A549 (cell line): ENCODE measurements around the gene CCDC142.

Source experiments
- EP300 ChIP-seq, 2 experiments: fragments of >200 bp; sonication (Bioruptor Twin); formaldehyde crosslinking; IDR thresholded peaks; 2 replicates in 1 of 2; 3 replicates in 1 of 2; pipeline ENCODE4 v1.6.1; 2016 to 2017
- MAFK ChIP-seq: fragments of 450-650 bp; IDR thresholded peaks from 2 replicates; pipeline ENCODE4 v1.6.1; 2014; ENCODE audit not compliant: partially characterized antibody
- POLR2AphosphoS2 ChIP-seq: conservative IDR thresholded peaks from 2 replicates; pipeline ENCODE4 v1.6.1; 2012; ENCODE audit warnings: low read length, improper control_type of control experiment, inconsistent platforms
- RARB ChIP-seq: fragments of 250-450 bp; sonication (Bioruptor Pico); IDR thresholded peaks from 2 replicates; pipeline ENCODE4 v1.8.0; 2021; ENCODE audit warnings: mild to moderate bottlenecking, moderate library complexity
- TF ChIP-seq, protein P1 (sequence below): IDR thresholded peaks from 2 replicates; pipeline ENCODE4 v1.6.1; 2012; ENCODE audit warnings: low read depth, borderline replicate concordance
- TF ChIP-seq, protein P2 (sequence below): fragments of 200-600 bp; sonication (generic); IDR thresholded peaks from 2 replicates; pipeline ENCODE4 v1.6.1; 2016; ENCODE audit warnings: antibody characterized with exemption, mild to moderate bottlenecking, moderate library complexity
- TF ChIP-seq, protein P3 (sequence below): fragments of >200 bp; sonication (Bioruptor Twin); formaldehyde crosslinking; IDR thresholded peaks from 3 replicates; pipeline ENCODE4 v1.5.1; 2016

DNA sequence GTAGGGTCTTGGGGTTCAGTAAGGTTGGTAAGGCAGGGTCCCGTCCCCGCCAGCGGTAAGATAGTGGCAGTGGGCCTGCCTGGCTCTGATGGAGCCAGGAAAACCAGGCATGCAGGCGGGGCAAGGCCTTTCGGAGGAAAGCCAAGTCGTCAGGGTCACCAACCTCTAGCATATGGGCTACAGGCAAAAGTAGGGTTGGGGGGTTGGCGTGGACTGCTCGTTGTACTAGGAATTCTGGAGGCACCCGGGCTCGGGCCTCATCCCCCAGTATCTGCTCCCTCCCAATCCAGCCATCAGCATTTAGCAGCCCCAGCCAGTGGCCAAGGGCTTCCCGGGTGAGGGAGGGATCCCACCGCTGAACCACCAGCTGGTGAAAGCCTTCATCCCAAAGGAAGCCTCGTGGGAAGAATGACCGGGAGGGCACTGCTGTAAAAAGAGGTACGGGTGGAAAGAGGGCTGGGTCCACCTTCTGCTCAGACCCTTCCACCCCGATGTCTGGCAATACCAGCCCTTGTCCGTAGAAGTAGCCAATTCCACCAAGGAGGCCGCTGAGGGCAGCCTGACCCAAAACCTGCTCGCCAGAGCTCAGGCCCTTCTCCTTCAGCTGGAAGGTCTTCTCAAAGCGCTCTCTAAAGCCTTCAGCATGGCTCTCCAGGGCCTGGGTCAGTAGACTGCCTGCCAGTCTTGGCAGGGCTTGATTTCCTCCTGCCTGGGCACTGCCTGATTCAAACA, 20.6 kb downstream of the CCDC142 start:
- TF ChIP-seq, protein P1, sequence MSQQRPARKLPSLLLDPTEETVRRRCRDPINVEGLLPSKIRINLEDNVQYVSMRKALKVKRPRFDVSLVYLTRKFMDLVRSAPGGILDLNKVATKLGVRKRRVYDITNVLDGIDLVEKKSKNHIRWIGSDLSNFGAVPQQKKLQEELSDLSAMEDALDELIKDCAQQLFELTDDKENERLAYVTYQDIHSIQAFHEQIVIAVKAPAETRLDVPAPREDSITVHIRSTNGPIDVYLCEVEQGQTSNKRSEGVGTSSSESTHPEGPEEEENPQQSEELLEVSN = no peak
- TF ChIP-seq, protein P2, sequence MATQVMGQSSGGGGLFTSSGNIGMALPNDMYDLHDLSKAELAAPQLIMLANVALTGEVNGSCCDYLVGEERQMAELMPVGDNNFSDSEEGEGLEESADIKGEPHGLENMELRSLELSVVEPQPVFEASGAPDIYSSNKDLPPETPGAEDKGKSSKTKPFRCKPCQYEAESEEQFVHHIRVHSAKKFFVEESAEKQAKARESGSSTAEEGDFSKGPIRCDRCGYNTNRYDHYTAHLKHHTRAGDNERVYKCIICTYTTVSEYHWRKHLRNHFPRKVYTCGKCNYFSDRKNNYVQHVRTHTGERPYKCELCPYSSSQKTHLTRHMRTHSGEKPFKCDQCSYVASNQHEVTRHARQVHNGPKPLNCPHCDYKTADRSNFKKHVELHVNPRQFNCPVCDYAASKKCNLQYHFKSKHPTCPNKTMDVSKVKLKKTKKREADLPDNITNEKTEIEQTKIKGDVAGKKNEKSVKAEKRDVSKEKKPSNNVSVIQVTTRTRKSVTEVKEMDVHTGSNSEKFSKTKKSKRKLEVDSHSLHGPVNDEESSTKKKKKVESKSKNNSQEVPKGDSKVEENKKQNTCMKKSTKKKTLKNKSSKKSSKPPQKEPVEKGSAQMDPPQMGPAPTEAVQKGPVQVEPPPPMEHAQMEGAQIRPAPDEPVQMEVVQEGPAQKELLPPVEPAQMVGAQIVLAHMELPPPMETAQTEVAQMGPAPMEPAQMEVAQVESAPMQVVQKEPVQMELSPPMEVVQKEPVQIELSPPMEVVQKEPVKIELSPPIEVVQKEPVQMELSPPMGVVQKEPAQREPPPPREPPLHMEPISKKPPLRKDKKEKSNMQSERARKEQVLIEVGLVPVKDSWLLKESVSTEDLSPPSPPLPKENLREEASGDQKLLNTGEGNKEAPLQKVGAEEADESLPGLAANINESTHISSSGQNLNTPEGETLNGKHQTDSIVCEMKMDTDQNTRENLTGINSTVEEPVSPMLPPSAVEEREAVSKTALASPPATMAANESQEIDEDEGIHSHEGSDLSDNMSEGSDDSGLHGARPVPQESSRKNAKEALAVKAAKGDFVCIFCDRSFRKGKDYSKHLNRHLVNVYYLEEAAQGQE = no peak
- no peak for TF ChIP-seq EP300 (IDR thresholded peaks at IDR 0.05)
- no peak for TF ChIP-seq POLR2AphosphoS2
- TF ChIP-seq MAFK = no peak
- TF ChIP-seq, protein P3, sequence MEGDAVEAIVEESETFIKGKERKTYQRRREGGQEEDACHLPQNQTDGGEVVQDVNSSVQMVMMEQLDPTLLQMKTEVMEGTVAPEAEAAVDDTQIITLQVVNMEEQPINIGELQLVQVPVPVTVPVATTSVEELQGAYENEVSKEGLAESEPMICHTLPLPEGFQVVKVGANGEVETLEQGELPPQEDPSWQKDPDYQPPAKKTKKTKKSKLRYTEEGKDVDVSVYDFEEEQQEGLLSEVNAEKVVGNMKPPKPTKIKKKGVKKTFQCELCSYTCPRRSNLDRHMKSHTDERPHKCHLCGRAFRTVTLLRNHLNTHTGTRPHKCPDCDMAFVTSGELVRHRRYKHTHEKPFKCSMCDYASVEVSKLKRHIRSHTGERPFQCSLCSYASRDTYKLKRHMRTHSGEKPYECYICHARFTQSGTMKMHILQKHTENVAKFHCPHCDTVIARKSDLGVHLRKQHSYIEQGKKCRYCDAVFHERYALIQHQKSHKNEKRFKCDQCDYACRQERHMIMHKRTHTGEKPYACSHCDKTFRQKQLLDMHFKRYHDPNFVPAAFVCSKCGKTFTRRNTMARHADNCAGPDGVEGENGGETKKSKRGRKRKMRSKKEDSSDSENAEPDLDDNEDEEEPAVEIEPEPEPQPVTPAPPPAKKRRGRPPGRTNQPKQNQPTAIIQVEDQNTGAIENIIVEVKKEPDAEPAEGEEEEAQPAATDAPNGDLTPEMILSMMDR = no peak
- TF ChIP-seq RARB = no peak
